GM18508 (cell line): ENCODE measurements around the gene IBA57.
"Not testable (repeated sequence)": the region's sequence is repeated elsewhere in the genome, so short reads cannot be mapped to it uniquely, and the experiment has no call there.

Experiments
- ATAC-seq: cut with Tn5 transposase; IDR thresholded peaks from one replicate; pipeline ENCODE4 v1.9.1; 2021; ENCODE audit warnings: moderate number of reproducible peaks; ENCODE audit not compliant: insufficient read depth, unreplicated experiment

The IBA57 gene

GRCh38 chr1:228224198-228225164 lies 58.9 kb downstream of the IBA57 start:
- ATAC-seq, result no peak

DNA sequence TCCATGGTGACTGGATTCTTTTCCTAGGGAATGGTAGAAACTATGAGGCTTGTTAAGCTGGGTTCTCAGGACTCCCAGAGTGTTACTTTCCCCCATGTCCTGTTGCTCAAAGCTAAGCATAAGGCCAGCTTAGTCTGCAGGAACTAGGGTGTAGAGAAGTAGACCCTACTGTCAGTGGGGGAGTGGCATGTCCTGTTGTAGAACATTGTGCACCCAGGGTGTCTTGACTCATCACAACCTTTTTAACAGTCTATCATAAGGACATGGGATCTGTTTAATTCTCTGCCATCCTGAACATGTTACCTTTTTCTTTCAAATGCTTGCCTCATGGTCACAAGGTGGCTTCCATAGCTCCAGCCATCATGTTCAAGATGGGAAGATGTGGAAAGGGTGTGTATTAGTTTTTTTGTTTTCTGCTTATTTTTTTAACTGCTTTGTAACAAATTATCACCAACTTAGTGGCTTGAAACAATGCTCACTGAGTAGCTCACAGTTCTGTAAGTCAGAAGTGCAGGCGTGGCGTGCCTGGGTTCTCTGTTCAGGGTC lies 59.6 kb downstream of the IBA57 start:
- no peak for ATAC-seq

DNA sequence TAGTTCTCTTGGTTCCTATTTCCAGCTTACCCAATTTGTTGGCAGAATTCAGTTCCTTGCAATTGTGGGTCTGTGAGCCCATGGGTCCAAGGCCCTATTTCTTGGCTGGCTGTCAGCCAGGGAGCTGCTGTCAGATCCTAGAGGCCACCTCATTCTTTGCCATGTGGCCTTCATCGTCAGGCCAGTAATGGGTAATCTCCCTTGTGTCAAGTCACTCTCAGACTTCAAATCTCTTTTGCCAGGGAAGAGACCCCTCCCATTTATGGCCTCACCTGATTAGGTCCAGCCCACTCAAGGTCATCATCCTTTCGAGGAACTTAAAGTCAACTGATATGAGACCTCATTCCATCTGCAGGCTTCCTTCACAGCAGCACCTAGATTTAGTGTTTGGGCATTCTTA lies 60.1 kb downstream of the IBA57 start:
- ATAC-seq, result no peak

- ATAC-seq, result no peak
Measured at GRCh38 chr1:228226141-228226874, 60.7 kb downstream of the IBA57 start.

- ATAC-seq, result no peak
Measured at GRCh38 chr1:228226956-228227791, 61.6 kb downstream of the IBA57 start.

- ATAC-seq, result not testable (repeated sequence)
Measured at GRCh38 chr1:228228147-228228546, 62.5 kb downstream of the IBA57 start.

DNA sequence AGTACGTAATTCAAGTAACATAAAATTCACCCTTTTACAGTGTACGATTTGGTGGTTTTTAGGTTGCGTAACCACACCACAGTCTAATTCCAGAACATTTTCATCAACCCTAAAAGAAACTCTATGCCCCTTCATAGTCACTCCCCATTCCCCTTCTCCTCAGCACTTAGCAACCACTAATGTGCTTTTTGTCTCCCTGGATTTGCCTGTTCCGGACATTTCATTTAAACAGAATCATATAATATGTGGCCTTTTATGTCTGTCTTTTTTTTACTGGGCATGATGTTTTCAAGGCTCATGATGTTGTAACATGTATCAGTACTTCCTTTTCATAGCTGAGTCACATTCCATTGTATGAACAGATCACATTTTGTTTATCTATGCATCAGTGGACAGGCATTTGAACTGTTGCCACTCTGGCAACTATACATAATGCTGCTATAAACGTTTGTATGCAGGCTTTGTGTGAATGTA lies 63.0 kb downstream of the IBA57 start:
- ATAC-seq, result no peak

GRCh38 chr1:228231189-228231588 lies 65.6 kb downstream of the IBA57 start:
- no peak for ATAC-seq
